HEK293T (cell line): ENCODE data around the gene TSPAN7.

ENCODE experiments used
- BHLHE40 ChIP-seq: fragments of 450-650 bp; IDR thresholded peaks from 2 replicates; pipeline ENCODE4 v1.6.1; 2016; ENCODE audit warnings: mild to moderate bottlenecking, moderate library complexity, borderline replicate concordance
- CTBP1 ChIP-seq: fragments of 450-650 bp; IDR thresholded peaks from 2 replicates; pipeline ENCODE4 v1.6.1; 2016; ENCODE audit warnings: borderline replicate concordance
- ELF4 ChIP-seq: fragments of 450-650 bp; IDR thresholded peaks from 2 replicates; pipeline ENCODE4 v1.6.1; 2017; ENCODE audit warnings: antibody characterized with exemption
- FOXA1 ChIP-seq: fragments of 450-650 bp; IDR thresholded peaks from 2 replicates; pipeline ENCODE4 v1.6.1; 2016; ENCODE audit warnings: mild to moderate bottlenecking
- HDGF ChIP-seq: fragments of 450-650 bp; IDR thresholded peaks from 2 replicates; pipeline ENCODE4 v1.6.1; 2017; ENCODE audit warnings: antibody characterized with exemption, borderline replicate concordance
- L3MBTL2 ChIP-seq: fragments of 450-650 bp; conservative IDR thresholded peaks from 2 replicates; pipeline ENCODE4 v1.6.1; 2016; ENCODE audit warnings: mild to moderate bottlenecking
- LEF1 ChIP-seq: fragments of 450-650 bp; IDR thresholded peaks from 2 replicates; pipeline ENCODE4 v1.6.1; 2017; ENCODE audit warnings: mild to moderate bottlenecking, borderline replicate concordance
- PKNOX1 ChIP-seq: fragments of 450-650 bp; IDR thresholded peaks from 2 replicates; pipeline ENCODE4 v1.6.1; 2016
- SP1 ChIP-seq: fragments of 450-650 bp; IDR thresholded peaks from 2 replicates; pipeline ENCODE4 v1.6.1; 2017
- SUZ12 ChIP-seq: fragments of 450-650 bp; IDR thresholded peaks from 2 replicates; pipeline ENCODE4 v1.6.1; 2016; ENCODE audit warnings: mild to moderate bottlenecking
- TARDBP ChIP-seq: fragments of 450-650 bp; IDR thresholded peaks from 2 replicates; pipeline ENCODE4 v1.6.1; 2016
- ZNF384 ChIP-seq: fragments of 450-650 bp; IDR thresholded peaks from 2 replicates; pipeline ENCODE4 v1.6.1; 2016

- TF ChIP-seq CTBP1 (no peak), SUZ12 (no peak), SP1 (no peak), PKNOX1 (no peak), L3MBTL2 (no peak), HDGF (no peak), ELF4 (no peak), ZNF384 (no peak), TARDBP (no peak), LEF1 (no peak), FOXA1 (no peak), BHLHE40 (no peak)
These were observed 48.1 kb upstream of the TSPAN7 start for GRCh38 chrX:38513112-38513742.
